K562 (cell line): ENCODE data around the gene VARS1. TPM values are rescaled to one million over a fixed set of nuclear protein-coding genes. Genes with fewer than 3 reads are reported as not detected.

Experiments used
- ATAC-seq: fragments of 200-7000 bp; cut with Tn5 transposase; 3 replicates; pipeline ENCODE4 v1.9.1; 2020; ENCODE audit warnings: moderate library complexity
- BruUV-seq: library from RNA; stranded (reverse); fragments of 400-500 nt; replicated peaks from 2 replicates; lab custom pipeline; 2021; lab: Mats Ljungman, UMichigan
- CTCF ChIA-PET: fragments of 300-600 bp; formaldehyde crosslinking; extraction: SDS; loops from one replicate; lab custom pipeline; 2021; ENCODE audit warnings: low intra/inter-chr PET ratio; lab: Yijun Ruan, JAX
- POLR2A ChIA-PET: fragments of 300-600, 350-650 bp; sonication (Branson Sonifier 250); formaldehyde crosslinking; extraction: SDS; loops from one replicate; lab custom pipeline; 2021; ENCODE audit warnings: antibody characterized with exemption, inconsistent platforms; lab: Yijun Ruan, JAX
- DNase-seq, 4 experiments: peaks; one replicate each; pipeline versions ENCODE4 v3.0.0 to v3.0.0-alpha.2; 2011 to 2018; ENCODE audit warnings: low spot score in 3 of 4, mixed read lengths in 3 of 4; ENCODE audit errors: extremely low read depth in 1 of 4
- FAIRE-seq: peaks from 2 replicates; lab custom pipeline; 2011; peaks lifted over from hg19 to GRCh38; lab: Jason Lieb, UNC
- H2AFZ ChIP-seq: 2 replicates; pipeline ENCODE4 v1.6.0; 2011; ENCODE audit warnings: low read depth, low read length, control low read depth, inconsistent platforms
- H3K27ac ChIP-seq: fragments of 200-600 bp; 3 replicates; pipeline ENCODE4 v1.8.0; 2011; ENCODE audit warnings: low read depth, mild to moderate bottlenecking, control low read depth, inconsistent platforms, low read length, moderate library complexity, mixed read lengths; ENCODE audit errors: extremely low read depth
- H3K27me3 ChIP-seq, 2 experiments: fragments of 300-600 bp in 1 of 2; 2 replicates in 1 of 2; 3 replicates in 1 of 2; pipeline versions ENCODE4 v1.6.0 to v1.8.0; 2011; ENCODE audit warnings: inconsistent platforms in 2 of 2, low read length in 2 of 2, mild to moderate bottlenecking in 1 of 2, mixed read lengths in 1 of 2, moderate library complexity in 1 of 2; ENCODE audit not compliant: control insufficient read depth in 2 of 2, insufficient read depth in 2 of 2
- H3K36me3 ChIP-seq: fragments of 300-600 bp; 3 replicates; pipeline ENCODE4 v1.8.0; 2011; ENCODE audit warnings: mild to moderate bottlenecking, low read length, inconsistent platforms; ENCODE audit not compliant: control insufficient read depth, insufficient read depth
- H3K4me1 ChIP-seq, 2 experiments: fragments of 200-600 bp in 1 of 2; replicated peaks in 1 of 2; 2 replicates in 1 of 2; 3 replicates in 1 of 2; pipeline versions ENCODE4 v1.5.1 to v1.8.0; 2011; ENCODE audit warnings: inconsistent platforms in 2 of 2, low read length in 2 of 2, mild to moderate bottlenecking in 1 of 2, mixed read lengths in 1 of 2, moderate library complexity in 1 of 2; ENCODE audit not compliant: control insufficient read depth in 2 of 2, insufficient read depth in 2 of 2
- H3K4me2 ChIP-seq: 2 replicates; pipeline ENCODE4 v1.6.1; 2011; ENCODE audit warnings: low read length, control low read depth, inconsistent platforms, mixed read lengths; ENCODE audit not compliant: insufficient read depth
- H3K4me3 ChIP-seq: fragments of 200-600 bp; sonication (generic), shearing (Covaris generic); 2 replicates; pipeline ENCODE4 v1.5.1; 2016; ENCODE audit warnings: control low read depth, inconsistent platforms
- H3K79me2 ChIP-seq: fragments of 200-600 bp; 3 replicates; pipeline ENCODE4 v1.8.0; 2011; ENCODE audit warnings: low read length, inconsistent platforms; ENCODE audit not compliant: control insufficient read depth, insufficient read depth
- H3K9ac ChIP-seq, 2 experiments: 2 replicates each; pipeline versions ENCODE4 v1.6.0 to v1.6.1; 2011; ENCODE audit warnings: low read depth in 2 of 2, low read length in 2 of 2, control low read depth in 1 of 2, inconsistent platforms in 1 of 2, mild to moderate bottlenecking in 1 of 2, mixed read lengths in 1 of 2; ENCODE audit not compliant: insufficient read depth in 1 of 2
- H3K9me1 ChIP-seq: one replicate; pipeline ENCODE4 v1.6.0; 2011; ENCODE audit warnings: inconsistent platforms, mild to moderate bottlenecking, low read length, moderate library complexity; ENCODE audit not compliant: control insufficient read depth, insufficient read depth
- H3K9me3 ChIP-seq: replicated peaks from 2 replicates; pipeline ENCODE4 v1.5.1; 2011; ENCODE audit warnings: low read depth, low read length, inconsistent platforms; ENCODE audit not compliant: control insufficient read depth, insufficient read depth
- H4K20me1 ChIP-seq: replicated peaks from 2 replicates; pipeline ENCODE4 v1.6.1; 2011; ENCODE audit warnings: low read length, inconsistent platforms, mixed read lengths; ENCODE audit not compliant: control insufficient read depth, insufficient read depth
- CC2D1A ChIP-seq: fragments of 450-650 bp; IDR thresholded peaks from 2 replicates; pipeline ENCODE4 v1.6.1; 2017; ENCODE audit warnings: mild to moderate bottlenecking
- FOS ChIP-seq: IDR thresholded peaks from 3 replicates; pipeline ENCODE4 v1.6.1; 2011; ENCODE audit not compliant: insufficient read length; ENCODE audit errors: extremely low read depth
- KAT2B ChIP-seq: IDR thresholded peaks from one replicate; pipeline ENCODE4 v1.6.1; 2012; ENCODE audit warnings: low read depth, mild to moderate bottlenecking, control low read depth, inconsistent platforms, low read length, moderate library complexity
- NR1H2 ChIP-seq: sonication (generic); formaldehyde crosslinking; IDR thresholded peaks from 2 replicates; pipeline ENCODE4 v1.4.0; 2020; ENCODE audit warnings: mild to moderate bottlenecking, missing genetic modification reagents
- POLR2G ChIP-seq: fragments of 200-400 bp; formaldehyde crosslinking; IDR thresholded peaks from 2 replicates; pipeline ENCODE4 v1.6.1; 2017; ENCODE audit warnings: low read depth, mild to moderate bottlenecking, antibody characterized with exemption, low read length, moderate library complexity
- RAD21 ChIP-seq, 2 experiments: fragments of 250-450 bp in 1 of 2; fragments of 450-650 bp in 1 of 2; sonication (Bioruptor Pico) in 1 of 2; formaldehyde crosslinking in 1 of 2; IDR thresholded peaks in 1 of 2; conservative IDR thresholded peaks in 1 of 2; 2 replicates each; pipeline versions ENCODE4 v1.4.0 to v1.8.0; 2020 to 2022; ENCODE audit warnings: mild to moderate bottlenecking in 2 of 2, moderate library complexity in 1 of 2
- RBFOX2 ChIP-seq: fragments of 200-400 bp; formaldehyde crosslinking; IDR thresholded peaks from 2 replicates; pipeline ENCODE4 v1.6.1; 2017; ENCODE audit warnings: low read depth, mild to moderate bottlenecking, low read length, moderate library complexity
- RBM14 ChIP-seq: fragments of 200-400 bp; formaldehyde crosslinking; IDR thresholded peaks from 2 replicates; pipeline ENCODE4 v1.6.1; 2018; ENCODE audit warnings: low read depth, mild to moderate bottlenecking, low read length, moderate library complexity, borderline replicate concordance; ENCODE audit not compliant: insufficient read depth
- SIN3B ChIP-seq: fragments of 450-650 bp; IDR thresholded peaks from 2 replicates; pipeline ENCODE4 v1.6.1; 2017; ENCODE audit warnings: low read depth, mild to moderate bottlenecking, moderate library complexity
- ZKSCAN1 ChIP-seq: fragments of 150-350 bp; IDR thresholded peaks from 2 replicates; pipeline ENCODE4 v1.6.1; 2016; ENCODE audit warnings: low read depth, low read length
- ZNF57 ChIP-seq: fragments of 450-650 bp; formaldehyde crosslinking; IDR thresholded peaks from 2 replicates; pipeline ENCODE4 v1.4.0; 2020; ENCODE audit warnings: mild to moderate bottlenecking, moderate library complexity
- WGBS: fragments of 100-300 bp; shearing (Covaris generic); methylation state at CpG from one replicate; pipeline ENCODE4 v1.1.6; 2016; ENCODE audit warnings: low coverage, mixed read lengths; ENCODE audit not compliant: insufficient coverage; ENCODE audit errors: missing lambda C conversion rate; 5-methylcytosine and 5-hydroxymethylcytosine counted together
- in situ Hi-C: fragments of 300-500 bp; cut with MboI; formaldehyde crosslinking; loops from 4 replicates; pipeline ENCODE4 v1.15.0; 2018; ENCODE audit warnings: inconsistent platforms, mixed read lengths
- intact Hi-C: fragments of 100-400 bp; cut with micrococcal nuclease; formaldehyde crosslinking; loops from 2 replicates; pipeline ENCODE4 v1.14.2; 2022
- polyA plus RNA-seq, 8 experiments: library from polyadenylated mRNA; depleted of rRNA in 4 of 8; stranded (reverse) in 5 of 8; unstranded in 3 of 8; fragments of >200 nt; fragmentation: Nextera tagmentation in 2 of 8; fragmentation: Illumina TruSeq in 1 of 8; extraction: Ambion mirVana in 2 of 8; extraction: Trizol in 1 of 8; gene quantifications; 2 replicates each; pipeline versions ENCODE4 v1.2.1 to v1.2.3, GENCODE V29; 2011 to 2014; ENCODE audit warnings: inconsistent platforms in 1 of 8, missing spikeins in 1 of 8
- total RNA-seq, 7 experiments: library from RNA; depleted of rRNA in 6 of 7; stranded (reverse); fragments of >200 nt in 6 of 7; fragmentation: Illumina TruSeq in 2 of 7; extraction: Trizol in 2 of 7; gene quantifications; 2 replicates each; pipeline versions ENCODE4 v1.2.1 to v1.2.3, GENCODE V29; 2011 to 2021; ENCODE audit warnings: low replicate concordance in 1 of 7
- TF ChIP-seq, protein P1 (sequence below): conservative IDR thresholded peaks from 2 replicates; pipeline ENCODE4 v1.6.1; 2011; ENCODE audit warnings: low read depth, mild to moderate bottlenecking, low read length; ENCODE audit not compliant: control insufficient read depth

Gene VARS1
- total and polyA plus RNA-seq, 9 of the 15 experiments (the other 6 are each of a cell fraction or from before 2014, with no cell fraction given) = 2.9 to 488 (median 130) TPM

- Histone ChIP-seq H3K9me3 (no peaks in the 10 kb centered on the region), H3K36me3 (peaks cover 19% of the 10 kb centered on the region), H3K27me3 (no peaks in the 10 kb centered on the region), H3K79me2 (no peaks in the 10 kb centered on the region), H3K27ac (0 out of 3 replicates have a peak overlapping the region, but pooled peaks have one; percentile 0), H3K4me2 (no peak overlapping the region), H3K9me1 (peaks cover 4% of the 10 kb centered on the region), H3K9ac (peak overlapping the region in 1 of 2 experiments; percentile 69; a peak in 2 of 4 replicates), H4K20me1 (no peaks in the 10 kb centered on the region), H2AFZ (no peak overlapping the region), H3K4me1 (peaks cover 5 to 15% of the 10 kb centered on the region in 2 experiments), H3K4me3 (no peak overlapping the region)
- POLR2A ChIA-PET = interaction anchor here (0.5 to 7.7 kb wide), 12 partner anchors 8 to 99 kb away, joined by 3 to 108 read pairs (median 4); partner anchors contain the start of genes ABHD16A, CLIC1, GPANK1 and MSH5
- DNase-seq (no peak), ATAC-seq (peak; percentile 8), FAIRE-seq (no peak)
- intact Hi-C loops = no loop called here
- 61% methylated on average over 8 of the region's 8 CpGs for WGBS
- in situ Hi-C loops = no loop called here
- BruUV-seq = no TSS peak
- CTCF ChIA-PET = no interaction called here
- TF ChIP-seq, protein P1, sequence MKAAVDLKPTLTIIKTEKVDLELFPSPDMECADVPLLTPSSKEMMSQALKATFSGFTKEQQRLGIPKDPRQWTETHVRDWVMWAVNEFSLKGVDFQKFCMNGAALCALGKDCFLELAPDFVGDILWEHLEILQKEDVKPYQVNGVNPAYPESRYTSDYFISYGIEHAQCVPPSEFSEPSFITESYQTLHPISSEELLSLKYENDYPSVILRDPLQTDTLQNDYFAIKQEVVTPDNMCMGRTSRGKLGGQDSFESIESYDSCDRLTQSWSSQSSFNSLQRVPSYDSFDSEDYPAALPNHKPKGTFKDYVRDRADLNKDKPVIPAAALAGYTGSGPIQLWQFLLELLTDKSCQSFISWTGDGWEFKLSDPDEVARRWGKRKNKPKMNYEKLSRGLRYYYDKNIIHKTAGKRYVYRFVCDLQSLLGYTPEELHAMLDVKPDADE = no peak
- TF ChIP-seq ZNF57 (CRISPR knock-in tag) = no peak
- no peak for TF ChIP-seq KAT2B
- TF ChIP-seq NR1H2 (CRISPR knock-in tag) = 0 out of 2 replicates have a peak, but pooled peaks have one; percentile 35
- no peak for TF ChIP-seq RAD21 (CRISPR knock-in tag; conservative IDR thresholded peaks at IDR 0.05 in 1 of 2, IDR thresholded peaks at IDR 0.05 in 1 of 2)
- 0 out of 2 replicates have a peak, but pooled peaks have one; percentile 4 for TF ChIP-seq RBFOX2
- TF ChIP-seq FOS = no peak
- no peak for TF ChIP-seq SIN3B
- peak; percentile 7; the same call in 1 of the 2 replicates for TF ChIP-seq POLR2G
- no peak for TF ChIP-seq RBM14
- TF ChIP-seq ZKSCAN1 = no peak
- no peak for TF ChIP-seq CC2D1A
Observed at GRCh38 chr6:31752739-31753319, 42.7 kb downstream of the VARS1 start.
